HG02938 (cell line): Measurements from ENCODE around the gene MEIOB.
"Not testable (repeated sequence)": the region's sequence is repeated elsewhere in the genome, so short reads cannot be mapped to it uniquely, and the experiment has no call there.

ENCODE experiments used
- ATAC-seq: cut with Tn5 transposase; IDR thresholded peaks from one replicate; pipeline ENCODE4 v1.9.1; 2021; ENCODE audit warnings: mild to moderate bottlenecking, moderate library complexity; ENCODE audit not compliant: unreplicated experiment

The MEIOB gene

DNA sequence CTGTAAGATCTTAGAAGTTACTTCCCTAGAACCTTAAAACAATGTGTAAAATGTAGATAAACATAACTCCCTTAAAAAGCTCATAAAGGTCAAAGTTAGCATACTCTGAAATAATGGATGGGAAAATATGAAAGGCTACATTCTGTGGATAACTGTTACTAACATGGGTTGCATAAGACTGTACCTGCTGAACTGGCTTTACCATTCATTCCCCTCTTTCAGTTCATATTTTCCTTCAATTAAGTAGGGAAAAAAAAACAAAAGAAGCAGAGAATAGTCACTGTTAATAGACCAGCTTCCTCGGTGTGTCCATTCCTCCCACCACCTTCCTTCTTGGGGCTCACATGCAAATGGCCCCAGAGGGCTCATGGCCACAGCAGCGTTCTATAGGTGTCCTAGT is 7.5 kb upstream of the MEIOB start:
- no peak for ATAC-seq

DNA sequence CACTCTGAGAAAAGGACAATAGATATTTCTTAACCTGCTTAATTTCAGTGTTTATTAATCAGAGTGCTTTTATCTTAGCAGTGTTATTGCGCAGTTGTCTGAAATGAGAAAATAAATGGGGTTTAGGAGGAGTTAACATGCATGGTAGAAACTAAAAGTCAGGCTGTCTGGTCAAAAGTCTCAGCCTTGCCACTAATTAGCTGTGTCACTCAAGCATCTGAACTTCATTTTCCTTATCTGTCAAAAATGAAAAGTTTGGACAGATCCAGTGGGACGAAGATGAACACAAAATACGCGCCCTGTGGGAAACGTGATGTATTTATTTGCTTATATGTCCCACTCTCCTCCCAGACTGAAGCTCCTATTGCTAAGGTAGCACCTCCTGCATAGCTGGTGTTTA is 6.3 kb upstream of the MEIOB start:
- no peak for ATAC-seq

DNA sequence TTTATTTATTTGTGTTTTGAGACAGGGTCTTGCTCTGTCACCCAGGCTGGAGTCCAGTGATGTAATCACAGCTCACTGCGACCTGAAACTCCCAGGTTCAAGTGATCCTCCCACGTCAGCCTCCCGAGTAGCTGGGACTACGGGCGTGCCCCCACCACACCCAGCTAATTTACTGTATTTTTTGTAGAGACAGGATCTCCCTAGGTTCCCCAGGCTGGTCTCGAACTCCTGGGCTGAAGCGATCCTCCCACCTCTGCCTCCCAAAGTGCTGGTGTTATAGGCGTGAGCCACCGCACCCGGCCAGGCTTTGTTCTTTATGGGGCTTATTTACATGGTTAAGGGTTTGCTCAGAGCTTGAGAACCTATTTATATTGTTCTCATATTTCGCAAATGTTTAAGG is 5.8 kb upstream of the MEIOB start:
- no peak for ATAC-seq

DNA sequence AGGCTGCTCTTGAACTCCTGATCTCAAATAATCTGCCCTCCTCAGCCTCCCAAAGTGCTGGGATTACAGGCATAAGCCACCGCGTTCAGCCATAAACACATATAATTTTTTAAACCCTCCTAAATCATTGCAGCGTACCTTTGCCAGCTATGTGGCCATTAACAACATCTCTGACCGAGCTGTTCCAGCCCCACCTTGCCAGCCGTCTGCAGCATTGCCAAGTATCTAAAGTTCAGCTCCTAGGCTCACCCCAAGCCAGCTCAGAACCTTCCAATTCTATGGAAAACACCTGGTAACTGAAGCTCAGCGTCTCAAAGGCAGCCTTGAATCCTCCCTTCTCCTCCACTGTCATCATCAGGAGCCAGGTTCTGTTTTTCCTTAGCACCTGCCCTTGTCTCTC is 5.1 kb upstream of the MEIOB start:
- no peak for ATAC-seq

DNA sequence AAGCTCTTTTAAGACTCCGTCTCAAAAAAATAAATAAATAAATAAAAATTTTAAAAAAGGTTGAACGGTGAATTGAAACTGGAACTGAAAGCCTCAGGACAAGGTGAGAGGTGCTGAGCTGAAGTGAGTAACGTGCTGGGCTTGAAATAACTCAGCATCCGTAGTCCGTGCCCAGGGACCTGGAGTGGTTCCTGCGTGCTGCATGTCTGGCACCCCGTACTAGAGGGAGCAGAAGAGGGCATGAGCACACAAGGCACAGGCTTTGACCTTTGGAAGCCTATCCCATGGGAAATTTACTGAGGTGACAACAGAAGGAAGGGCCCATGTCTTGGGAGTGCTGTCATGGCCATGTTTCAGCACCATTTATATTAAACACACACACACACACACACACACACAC is 4.5 kb upstream of the MEIOB start:
- ATAC-seq: no peak

DNA sequence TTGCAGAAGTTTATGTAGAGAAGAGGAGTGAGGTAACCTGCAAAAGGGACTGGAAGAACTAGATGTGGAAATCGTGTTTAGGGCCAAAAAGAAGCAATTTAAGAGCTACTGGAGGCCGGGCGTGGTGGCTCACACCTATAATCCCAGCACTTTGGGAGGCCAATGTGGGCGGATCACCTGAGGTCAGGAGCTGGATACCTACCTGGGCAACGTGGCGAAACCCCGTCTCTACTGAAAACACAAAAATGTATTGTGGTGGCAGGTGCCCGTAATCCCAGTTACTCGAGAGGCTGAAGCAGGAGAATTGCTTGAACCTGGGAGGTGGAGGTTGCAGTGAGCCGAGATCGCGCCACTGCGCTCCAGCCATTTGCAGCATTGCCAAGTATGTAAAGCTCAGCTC is 4.1 kb upstream of the MEIOB start:
- not testable (repeated sequence) for ATAC-seq

DNA sequence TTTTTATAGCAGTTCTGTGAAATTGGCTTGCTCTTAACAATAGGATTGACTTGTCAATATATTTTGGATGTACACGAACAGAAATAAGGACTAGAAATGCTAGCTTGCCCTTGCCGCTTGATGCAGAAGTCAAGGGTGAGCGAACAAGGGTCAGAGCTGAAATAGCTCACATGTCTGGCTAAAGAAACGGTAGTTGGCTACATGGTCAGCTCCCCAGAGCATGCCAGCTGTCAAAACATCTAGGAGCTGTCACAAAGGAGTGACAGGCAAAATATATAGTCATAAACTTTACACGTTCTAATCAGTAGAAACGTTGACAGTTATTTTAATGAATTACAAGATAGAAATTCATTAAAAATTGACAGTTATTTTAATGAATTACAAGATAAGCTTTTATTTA is 2.9 kb upstream of the MEIOB start:
- ATAC-seq: no peak

DNA sequence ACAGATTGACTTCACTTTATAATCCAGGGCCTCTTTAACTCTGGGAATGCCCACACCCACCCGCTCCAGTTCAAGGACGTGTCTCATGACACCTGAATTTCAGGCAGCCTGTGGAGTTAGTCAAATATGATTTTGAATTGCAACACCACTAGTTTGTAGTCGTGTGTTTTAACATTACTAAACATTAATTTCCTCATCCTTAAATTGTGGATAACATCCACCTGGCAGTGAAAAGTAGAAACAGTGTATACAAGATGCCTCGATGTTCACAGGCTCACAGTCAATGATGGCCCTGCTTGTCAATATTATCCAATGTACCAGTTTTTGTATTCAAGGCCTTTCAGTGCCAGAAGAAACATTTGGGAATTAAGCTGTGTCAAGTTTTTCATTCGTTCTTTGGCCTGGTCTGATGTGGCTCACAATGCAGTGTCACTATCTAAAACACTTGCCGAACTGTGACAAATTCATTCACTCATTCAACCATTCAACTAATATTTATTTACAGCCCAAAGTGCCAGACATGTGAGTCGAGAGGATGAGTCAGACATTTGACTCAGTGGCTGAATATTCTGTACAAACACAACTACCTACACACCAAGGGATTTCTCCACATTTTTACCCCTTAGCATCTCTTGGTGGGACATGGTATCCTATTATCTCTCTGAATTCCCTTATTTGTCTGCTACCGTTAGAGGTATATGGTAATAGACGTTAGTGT is 1.4 kb downstream of the MEIOB start:
- no peak for ATAC-seq

DNA sequence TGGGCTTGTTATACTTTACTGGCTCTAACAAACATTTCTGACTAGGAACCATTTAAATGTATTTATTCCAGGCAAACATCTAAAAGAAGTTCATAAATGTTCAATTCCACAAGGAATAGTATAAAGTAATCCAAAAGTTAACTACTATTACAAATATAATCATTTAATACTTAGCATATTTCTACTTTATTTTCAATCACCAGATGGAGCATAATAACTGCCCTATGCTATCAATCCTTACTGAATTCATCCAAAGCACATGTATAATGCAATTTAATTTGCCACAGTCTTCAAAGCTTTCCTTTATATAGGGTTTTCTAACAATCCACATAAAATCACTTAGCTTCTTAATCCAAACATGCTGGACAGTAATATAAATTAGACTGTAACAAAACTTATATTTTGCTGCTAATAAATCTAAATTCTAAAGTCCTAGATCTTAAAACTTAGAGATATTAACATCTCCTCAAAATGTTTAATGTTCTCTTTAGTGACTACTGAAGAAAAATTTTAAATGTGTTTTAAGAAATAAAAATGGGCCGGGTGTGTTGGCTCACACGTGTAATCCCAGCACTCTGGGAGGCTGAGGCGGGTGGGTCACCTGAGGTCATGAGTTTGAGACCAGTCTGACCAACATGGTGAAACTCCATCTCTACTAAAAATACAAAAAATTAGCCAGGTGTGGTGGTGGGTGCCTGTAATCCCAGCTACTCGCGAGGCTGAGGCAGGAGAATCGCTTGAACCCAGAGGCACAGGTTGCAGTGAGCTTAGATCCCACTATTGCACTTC is 5.9 kb downstream of the MEIOB start:
- no peak for ATAC-seq

DNA sequence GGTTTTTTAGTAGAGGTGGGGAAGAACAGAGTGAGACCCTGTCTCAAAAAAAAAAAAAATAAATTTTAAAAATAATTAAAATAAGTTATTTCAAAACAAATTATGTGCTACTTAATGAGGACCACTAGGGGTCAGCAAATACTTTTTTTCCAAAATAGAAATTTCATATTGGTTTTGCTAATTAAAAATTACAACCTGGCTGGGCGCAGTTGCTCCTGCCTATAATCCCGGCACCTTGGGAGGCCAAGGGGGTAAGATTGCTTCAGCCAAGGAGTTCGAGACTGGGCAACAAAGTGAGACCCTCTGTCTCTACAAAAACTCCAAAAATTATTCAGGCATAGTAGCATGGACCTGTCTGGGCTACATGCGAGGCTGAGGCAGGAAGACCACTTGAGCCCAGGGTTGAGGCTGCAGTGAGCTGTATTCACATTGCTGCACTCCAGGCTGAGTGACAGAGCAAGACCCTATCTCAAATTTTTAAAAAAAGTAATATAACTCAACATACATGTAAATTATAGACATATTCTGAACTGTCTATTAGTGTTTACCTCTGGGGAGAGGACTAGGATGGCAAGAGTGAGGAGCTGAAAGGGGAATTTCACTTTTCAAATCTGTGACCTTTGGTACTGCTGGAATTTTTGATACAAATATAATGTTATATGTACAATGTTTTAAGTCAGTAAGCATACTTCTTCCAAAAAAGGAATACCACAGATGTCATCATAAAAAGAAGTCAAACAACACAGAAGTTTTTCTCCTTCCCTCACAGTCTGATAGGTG is 8.1 kb downstream of the MEIOB start:
- ATAC-seq: no peak

DNA sequence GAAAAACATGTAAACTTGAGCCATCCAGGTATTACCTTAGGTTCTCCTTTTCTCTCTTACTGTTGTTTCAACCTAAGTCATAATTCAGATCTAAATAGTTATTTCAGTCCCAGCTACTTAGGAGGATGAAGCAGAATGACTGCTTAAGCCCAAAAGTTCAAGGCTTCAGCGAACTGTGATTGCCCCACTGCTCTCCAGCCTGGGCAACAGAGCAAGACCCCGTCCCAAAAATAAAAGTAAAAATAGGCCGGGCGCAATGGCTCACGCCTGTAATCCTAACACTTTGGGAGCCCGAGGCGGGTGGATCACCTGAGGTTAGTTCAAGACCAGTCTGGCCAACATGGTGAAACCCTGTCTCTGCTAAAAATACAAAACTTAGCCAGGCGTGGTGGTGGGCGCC is 9.6 kb downstream of the MEIOB start:
- ATAC-seq: no peak

DNA sequence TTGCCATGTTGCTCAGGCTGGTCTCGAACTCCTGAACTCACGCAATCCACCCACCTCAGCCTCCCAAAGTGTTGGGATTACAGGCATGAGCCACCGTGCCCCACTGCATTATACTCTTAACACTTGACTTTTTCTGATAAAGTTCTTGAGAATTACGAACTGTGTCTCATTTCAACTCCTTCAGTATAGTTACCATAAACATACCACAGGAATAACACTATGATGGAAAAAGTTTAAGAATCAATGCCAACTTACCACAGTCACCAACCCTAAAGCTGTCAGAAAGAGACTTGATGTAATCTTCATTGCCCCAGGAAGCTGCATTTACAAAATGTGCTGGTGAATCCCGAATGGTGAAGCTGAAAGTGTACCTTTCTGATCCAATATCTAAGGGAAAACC is 10.2 kb downstream of the MEIOB start:
- ATAC-seq: no peak

DNA sequence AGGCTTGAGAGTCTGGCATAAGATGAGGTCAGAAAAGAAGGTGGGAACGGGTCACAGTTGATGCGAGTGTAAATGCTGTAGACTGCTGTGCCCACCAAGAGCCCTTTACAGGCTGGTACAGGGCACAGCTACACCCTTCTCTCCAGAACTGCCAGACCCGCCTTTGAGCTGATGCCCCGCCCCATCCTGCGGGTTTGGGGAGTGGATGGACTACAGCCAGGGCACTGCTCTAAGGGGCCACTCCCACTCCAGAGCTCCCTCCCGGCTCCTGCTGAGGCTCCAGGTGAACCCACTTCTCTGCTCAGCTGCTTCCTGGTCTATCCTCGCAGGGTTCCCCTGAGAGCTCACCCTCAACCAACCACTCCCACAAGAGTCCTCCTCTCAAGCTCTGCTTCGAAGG is 12.3 kb downstream of the MEIOB start:
- ATAC-seq: no peak

DNA sequence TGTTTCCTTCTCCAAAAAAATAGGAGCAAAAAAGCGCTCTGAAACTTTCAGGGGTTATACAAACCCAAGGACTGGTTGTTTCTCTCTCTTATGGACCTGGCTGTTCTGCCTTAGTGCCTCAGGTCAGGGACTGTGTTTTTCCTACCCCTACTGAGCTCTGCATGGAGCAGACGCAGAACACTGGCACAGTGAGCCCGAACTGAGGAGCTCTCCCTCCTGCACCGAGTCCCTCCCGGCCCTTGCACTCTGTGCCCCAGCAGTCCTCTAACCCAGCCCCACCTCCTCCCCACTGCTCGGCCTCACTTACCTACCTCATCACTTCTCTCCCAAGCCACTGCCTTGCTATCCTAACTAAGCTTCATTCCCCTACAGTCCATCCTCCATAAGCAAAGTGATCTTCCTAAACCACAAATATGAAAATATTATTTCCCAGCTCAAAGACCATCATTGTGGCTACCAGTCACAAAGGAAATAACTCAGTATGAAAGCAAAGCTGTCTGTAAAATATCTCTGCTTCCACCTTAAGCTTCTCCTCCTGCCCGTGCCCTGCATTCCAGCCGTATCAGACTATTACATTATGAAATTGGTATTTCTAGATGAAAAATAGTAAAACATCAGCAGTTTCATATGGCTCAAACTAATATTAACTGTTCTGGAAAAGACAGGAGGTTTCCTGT is 13.6 kb downstream of the MEIOB start:
- no peak for ATAC-seq

DNA sequence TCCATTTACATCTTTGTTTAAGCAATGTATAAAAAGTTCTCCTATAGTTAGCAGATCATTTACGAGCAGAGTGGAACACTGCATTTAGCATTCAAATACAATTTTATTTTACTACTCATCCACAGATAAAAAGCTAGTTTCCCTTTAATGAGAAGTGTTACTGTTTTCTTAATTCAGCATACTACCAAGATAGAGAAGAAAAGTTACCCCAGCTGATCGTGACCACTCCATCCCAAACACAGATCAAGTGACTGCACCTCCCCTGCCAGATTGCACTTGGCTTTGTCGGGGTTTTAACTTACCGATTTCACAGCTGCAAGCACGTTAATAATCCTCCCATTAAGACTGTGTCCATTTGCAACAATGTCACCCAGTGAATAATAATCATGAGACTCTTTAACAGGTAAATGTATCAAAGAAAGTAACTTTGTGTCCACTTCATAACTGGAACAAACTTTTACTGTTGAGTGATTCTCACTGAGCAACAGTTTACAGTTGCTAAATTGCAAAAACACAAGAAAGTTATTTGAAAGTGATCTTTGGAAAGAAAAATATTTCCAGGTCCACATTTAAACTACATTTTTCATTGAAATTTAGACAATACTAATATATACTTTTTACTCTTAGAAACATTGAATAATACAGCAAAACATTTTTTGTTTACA is 14.4 kb downstream of the MEIOB start:
- no peak for ATAC-seq

DNA sequence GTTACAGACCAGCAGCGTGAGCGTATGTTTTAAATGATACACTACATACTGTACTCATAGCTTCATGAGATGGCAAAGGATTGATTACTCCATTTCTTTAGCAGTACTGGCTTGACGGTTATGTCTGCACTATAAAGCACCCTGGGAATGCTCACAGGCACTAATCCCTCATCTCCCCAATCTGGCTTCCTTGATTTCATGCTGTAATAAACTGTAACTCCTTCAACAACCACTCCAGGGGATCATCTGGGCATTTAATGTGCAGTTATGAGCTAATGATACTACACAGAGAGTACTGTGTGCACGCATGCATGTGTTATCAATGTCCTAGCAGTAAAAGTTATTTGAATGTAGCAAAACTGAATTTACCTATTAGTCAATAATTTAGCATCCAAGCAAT is 20.2 kb downstream of the MEIOB start:
- ATAC-seq: no peak

DNA sequence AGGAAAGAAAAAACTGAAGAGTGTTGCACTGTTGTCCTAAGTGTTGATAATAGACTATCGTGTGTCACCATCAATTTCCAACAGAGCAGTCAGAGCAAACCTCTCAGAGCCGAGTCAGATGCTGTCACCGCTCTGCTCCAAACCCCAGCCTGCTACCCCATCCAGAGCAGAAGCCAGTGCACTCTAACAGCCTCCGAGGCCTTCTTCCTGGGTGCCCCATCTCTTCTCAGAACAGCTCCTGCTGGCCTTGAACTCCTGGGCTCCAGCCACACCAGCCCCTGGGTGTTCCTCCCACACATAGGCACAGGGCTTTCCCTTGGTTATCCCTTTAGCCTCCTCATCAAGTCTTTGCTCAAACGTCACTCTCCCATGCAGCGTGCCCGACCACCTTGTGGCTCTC is 21.0 kb downstream of the MEIOB start:
- ATAC-seq: no peak

DNA sequence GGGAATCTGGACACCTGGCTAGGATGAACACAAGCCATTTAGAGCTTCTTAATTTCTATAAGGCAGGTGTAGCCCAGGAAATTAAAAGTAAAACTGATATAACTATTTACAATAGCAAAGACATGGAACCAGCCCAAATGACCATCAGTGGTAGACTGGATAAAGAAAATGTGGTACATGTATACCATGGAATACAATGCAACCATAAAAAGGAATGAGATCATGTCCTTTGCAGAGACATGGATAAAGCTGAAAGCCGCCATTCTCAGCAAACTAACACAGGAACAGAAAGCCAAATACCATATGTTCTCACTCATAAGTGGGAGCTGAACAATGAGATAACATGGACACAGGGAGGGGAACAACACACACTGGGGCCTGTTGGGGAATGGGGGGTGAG is 25.5 kb downstream of the MEIOB start:
- no peak for ATAC-seq

DNA sequence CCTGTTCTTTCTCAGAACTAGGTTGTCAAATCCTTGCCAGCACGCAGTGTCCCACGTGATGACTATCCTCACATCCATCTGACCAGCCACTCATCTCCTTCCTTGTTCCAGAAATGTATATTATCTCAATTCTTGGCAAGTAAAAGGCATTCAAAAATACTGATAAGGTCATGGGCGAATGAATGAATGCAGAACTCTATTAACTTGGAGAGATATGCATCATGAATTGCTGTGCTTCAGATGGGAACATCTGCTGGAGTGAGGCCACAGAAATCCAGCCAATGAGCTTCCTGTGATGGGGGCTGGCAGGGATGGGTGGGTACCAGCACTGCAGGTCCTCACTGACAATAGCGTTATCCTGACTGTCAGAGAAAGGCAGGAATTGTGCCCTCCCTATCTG is 26.0 kb downstream of the MEIOB start:
- ATAC-seq: no peak

DNA sequence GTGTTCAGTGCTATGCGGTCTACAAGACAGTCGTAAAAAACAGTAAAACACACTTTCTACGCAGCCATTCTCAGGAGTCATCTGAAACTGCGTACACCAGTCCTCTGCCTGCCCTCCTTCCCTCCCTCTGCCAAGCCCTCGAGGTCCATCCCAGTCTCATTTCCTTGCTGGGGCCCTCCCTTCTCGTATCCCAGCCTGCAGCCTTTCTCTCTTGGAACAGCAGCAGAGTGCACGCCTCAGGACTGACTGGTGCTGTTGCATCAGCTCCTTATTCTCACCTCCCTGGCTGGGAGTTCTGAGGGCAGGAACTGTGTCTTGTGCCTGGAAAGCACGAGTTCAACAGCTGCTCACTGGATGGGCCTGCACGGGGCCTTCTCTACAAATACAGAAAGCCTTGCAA is 32.4 kb downstream of the MEIOB start:
- no peak for ATAC-seq

DNA sequence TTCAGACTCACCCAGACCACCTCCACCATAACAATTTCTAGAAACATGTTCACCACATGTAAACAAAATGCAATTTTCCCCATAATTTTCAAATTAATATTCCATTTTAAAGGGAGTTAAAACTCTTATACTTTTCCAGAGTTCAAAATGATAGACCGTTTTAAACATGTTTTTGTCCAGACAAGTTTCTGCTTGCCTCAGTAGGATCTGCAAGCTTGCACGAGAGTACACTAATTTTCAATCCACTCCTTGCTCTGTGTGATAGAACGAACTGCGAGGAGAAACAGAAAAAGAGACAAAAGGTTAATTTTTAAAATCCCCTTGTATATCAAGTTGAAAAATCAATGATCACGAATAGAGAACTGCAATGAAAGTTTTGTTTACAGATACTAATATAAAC is 37.9 kb downstream of the MEIOB start:
- ATAC-seq: no peak
